Cardiac muscle cell (in vitro differentiated cells and primary cell): Measurements from ENCODE around the gene ADGRB2. TPM values are rescaled to one million over a fixed set of nuclear protein-coding genes. Genes with fewer than 3 reads are reported as not detected.

ENCODE experiments used
- DNase-seq, 2 donors: peaks; one replicate each; pipeline versions ENCODE4 v3.0.0 to v3.0.0-alpha.2; 2010 to 2017; ENCODE audit warnings: low read depth in 1 of 2, low spot score in 1 of 2
- H3K27ac ChIP-seq: fragments of 200-600 bp; sonication (generic); 2 replicates; pipeline ENCODE4 v1.5.1; 2016
- H3K27me3 ChIP-seq: fragments of 200-600 bp; sonication (generic); 2 replicates; pipeline ENCODE4 v1.6.0; 2016; ENCODE audit warnings: control low read depth
- H3K36me3 ChIP-seq: fragments of 200-600 bp; sonication (generic); 2 replicates; pipeline ENCODE4 v1.5.1; 2016; ENCODE audit warnings: control low read depth
- H3K4me1 ChIP-seq: fragments of 200-600 bp; sonication (generic); 2 replicates; pipeline ENCODE4 v1.8.1; 2017; ENCODE audit warnings: low read depth, mild to moderate bottlenecking, mixed run types
- H3K4me3 ChIP-seq: fragments of 200-600 bp; sonication (generic); 2 replicates; pipeline ENCODE4 v1.5.1; 2016; ENCODE audit warnings: mild to moderate bottlenecking
- H3K9me3 ChIP-seq: fragments of 200-600 bp; sonication (generic); 2 replicates; pipeline ENCODE4 v1.5.1; 2017; ENCODE audit warnings: low read depth, mild to moderate bottlenecking, control low read depth
- polyA plus RNA-seq: library from polyadenylated mRNA; unstranded; fragments of >200 nt; fragmentation: Nextera tagmentation; extraction: Ambion mirVana; gene quantifications from 2 replicates; pipeline ENCODE4 v1.2.1, GENCODE V29; 2016
- total RNA-seq: library from RNA; depleted of rRNA; stranded (reverse); fragments of >200 nt; gene quantifications from 2 replicates; pipeline ENCODE4 v1.2.3, GENCODE V29; 2016
- TF ChIP-seq, protein P1 (sequence below): IDR thresholded peaks from 2 replicates; pipeline ENCODE4 v1.5.1; 2012; ENCODE audit warnings: low read depth, mild to moderate bottlenecking, low read length

The ADGRB2 gene
- total and polyA plus RNA-seq, 2 experiments from 2014 or later = 95.0 to 309 TPM

DNA sequence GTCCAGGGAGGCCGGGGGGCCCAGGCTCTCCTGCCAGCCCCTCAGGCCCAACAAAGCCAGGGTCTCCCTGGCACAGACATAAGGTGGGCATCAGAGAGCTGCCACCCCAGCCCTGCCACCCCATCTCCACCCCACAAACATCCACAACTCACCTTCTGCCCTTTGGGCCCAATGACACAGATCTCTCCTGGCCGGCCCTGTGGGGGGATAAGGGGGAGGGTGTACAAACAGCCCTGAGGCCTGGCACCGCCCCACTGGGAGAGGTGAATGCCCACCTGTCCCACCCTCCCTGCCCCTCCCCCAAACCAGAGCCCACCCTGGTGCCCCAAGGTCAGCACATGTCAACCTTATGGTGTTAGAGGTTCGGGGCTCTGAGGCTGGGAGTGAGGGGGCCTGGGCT lies 72.7 kb downstream of the ADGRB2 start:
- Histone ChIP-seq H3K9me3 (no peaks in the 10 kb centered on the region), H3K4me3 (no peak overlapping the region), H3K36me3 (no peaks in the 10 kb centered on the region), H3K27me3 (no peaks in the 10 kb centered on the region), H3K4me1 (peaks cover 7% of the 10 kb centered on the region), H3K27ac (no peak overlapping the region)
- DNase-seq = no peak
- TF ChIP-seq, protein P1, sequence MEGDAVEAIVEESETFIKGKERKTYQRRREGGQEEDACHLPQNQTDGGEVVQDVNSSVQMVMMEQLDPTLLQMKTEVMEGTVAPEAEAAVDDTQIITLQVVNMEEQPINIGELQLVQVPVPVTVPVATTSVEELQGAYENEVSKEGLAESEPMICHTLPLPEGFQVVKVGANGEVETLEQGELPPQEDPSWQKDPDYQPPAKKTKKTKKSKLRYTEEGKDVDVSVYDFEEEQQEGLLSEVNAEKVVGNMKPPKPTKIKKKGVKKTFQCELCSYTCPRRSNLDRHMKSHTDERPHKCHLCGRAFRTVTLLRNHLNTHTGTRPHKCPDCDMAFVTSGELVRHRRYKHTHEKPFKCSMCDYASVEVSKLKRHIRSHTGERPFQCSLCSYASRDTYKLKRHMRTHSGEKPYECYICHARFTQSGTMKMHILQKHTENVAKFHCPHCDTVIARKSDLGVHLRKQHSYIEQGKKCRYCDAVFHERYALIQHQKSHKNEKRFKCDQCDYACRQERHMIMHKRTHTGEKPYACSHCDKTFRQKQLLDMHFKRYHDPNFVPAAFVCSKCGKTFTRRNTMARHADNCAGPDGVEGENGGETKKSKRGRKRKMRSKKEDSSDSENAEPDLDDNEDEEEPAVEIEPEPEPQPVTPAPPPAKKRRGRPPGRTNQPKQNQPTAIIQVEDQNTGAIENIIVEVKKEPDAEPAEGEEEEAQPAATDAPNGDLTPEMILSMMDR = no peak

DNA sequence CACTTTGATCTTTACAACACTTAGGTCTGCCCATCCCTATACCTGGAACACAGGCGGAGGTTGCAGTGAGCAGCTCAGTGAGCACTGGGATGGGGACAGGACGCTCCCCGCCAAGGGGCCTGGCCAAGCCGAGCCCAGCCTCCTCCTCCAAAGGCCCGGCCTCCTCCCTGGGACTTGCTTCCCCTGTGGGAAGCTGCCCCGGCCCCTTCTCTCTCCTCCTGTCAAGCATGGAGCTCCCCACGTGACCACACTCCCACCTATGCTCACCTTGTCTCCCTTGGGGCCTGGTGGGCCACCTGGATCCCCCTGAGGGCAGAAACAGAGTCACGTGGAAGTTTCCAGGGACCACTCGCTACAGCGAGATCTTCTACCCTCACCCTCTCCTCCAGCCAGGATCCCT lies 73.2 kb downstream of the ADGRB2 start:
- Histone ChIP-seq H3K4me1 (peaks cover 10% of the 10 kb centered on the region), H3K27ac (no peak overlapping the region), H3K9me3 (no peaks in the 10 kb centered on the region), H3K36me3 (no peaks in the 10 kb centered on the region), H3K27me3 (no peaks in the 10 kb centered on the region), H3K4me3 (no peak overlapping the region)
- TF ChIP-seq, protein P1 = no peak
- DNase-seq = no peak

DNA sequence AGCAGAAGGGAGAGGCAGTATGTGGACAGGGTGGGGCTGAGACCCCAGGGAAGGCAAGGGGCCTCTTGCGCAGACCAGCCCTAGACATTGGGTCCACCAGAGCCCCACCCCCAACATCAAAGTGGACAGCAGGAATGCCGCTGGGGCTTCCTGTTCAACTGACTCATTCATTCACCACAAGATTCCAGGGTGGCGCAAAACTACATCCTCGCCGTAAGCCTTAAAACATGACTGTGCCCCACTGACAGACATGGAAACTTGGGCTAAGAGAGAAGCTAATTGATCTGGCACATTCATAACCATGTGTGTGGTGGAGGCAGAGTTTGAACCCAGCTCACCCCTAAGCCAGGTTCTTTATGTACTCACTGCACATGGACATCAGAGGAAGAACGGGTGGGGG lies 74.3 kb downstream of the ADGRB2 start:
- Histone ChIP-seq H3K27me3 (no peaks in the 10 kb centered on the region), H3K36me3 (no peaks in the 10 kb centered on the region), H3K4me1 (peaks cover 16% of the 10 kb centered on the region), H3K9me3 (no peaks in the 10 kb centered on the region), H3K27ac (no peak overlapping the region), H3K4me3 (no peak overlapping the region)
- DNase-seq = peak in 1 of 2 donors; percentile 94
- TF ChIP-seq, protein P1 = no peak

DNA sequence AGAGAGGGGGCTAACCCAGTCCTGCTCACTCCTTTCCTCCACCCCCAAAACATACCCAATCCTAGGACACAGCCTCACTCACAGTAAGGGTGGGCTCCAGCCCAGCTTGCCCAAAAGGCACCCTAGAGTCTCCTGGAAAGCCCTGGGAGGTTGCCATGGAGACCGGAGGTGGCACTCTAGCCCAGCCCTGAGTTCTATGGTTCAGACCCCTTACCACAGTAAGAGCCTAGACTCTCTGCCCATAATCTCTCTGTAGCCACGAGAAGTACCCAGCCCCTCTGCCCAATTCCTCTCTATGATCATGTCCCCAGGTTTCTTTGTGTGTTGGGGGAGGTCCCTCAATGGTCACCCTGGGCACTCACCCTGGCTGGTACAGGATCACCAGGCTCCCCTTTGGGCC lies 74.8 kb downstream of the ADGRB2 start:
- no peaks in the 10 kb centered on the region for H3K36me3 ChIP-seq
- TF ChIP-seq, protein P1 = no peak

DNA sequence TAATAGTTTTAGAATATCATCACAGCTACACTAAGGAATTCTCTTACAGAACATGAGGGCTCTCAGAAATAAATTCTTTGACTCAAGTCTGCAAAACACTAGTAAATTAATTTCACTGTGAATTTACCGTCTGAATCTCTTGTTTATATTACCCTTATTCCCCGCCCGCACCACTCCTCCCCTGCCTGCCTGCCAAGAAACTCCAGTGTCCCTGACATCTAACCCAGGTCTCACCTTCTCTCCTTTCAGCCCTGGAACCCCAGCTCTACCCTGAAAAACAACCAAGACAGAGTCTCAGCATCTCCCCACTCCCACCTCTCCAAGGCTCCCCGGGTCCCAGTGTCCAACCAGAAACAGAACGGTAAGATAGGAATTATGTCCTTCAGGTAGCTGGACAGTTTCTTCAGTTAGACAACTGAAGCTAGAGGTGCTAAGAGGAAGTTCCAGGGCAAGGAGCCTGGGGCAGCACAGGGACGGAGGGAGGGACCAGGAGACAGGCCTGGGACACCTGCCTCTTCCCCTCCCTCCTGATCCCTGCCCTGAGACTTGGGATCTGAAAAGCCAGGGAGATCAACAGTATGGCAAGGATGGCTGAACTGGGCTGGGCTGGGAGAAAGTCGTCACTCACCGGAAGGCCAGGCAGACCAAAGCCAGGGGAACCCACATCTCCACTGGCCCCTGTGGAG lies 75.8 kb downstream of the ADGRB2 start:
- Histone ChIP-seq H3K4me3 (no peak overlapping the region), H3K27ac (no peak overlapping the region), H3K9me3 (no peaks in the 10 kb centered on the region), H3K4me1 (peaks cover 16% of the 10 kb centered on the region), H3K36me3 (no peaks in the 10 kb centered on the region), H3K27me3 (no peaks in the 10 kb centered on the region)
- TF ChIP-seq, protein P1 = no peak
- DNase-seq = no peak

More for the DNA sequence above, 74.8 kb downstream of the ADGRB2 start:
- H3K9me3 ChIP-seq = no peaks in the 10 kb centered on the region
- no peak overlapping the region for H3K27ac ChIP-seq
- no peaks in the 10 kb centered on the region for H3K27me3 ChIP-seq
- H3K4me3 ChIP-seq = no peak overlapping the region
- no peak for DNase-seq
- peaks cover 16% of the 10 kb centered on the region for H3K4me1 ChIP-seq
